ENCODE measurements around the gene SEC16A. TPM values are rescaled to one million over a fixed set of nuclear protein-coding genes. Genes with fewer than 3 reads are reported as not detected.

Gene SEC16A
- total RNA-seq, 2 donors from 2014 or later: 35.3 to 75.8 TPM

GRCh38 chr9:136448655-136449054 is 34.2 kb downstream of the SEC16A start:
- no peaks in the 10 kb centered on the region for H3K4me1 ChIP-seq
- 74 to 80% methylated on average over 3 of the region's 3 CpGs for WGBS, 2 donors

DNA sequence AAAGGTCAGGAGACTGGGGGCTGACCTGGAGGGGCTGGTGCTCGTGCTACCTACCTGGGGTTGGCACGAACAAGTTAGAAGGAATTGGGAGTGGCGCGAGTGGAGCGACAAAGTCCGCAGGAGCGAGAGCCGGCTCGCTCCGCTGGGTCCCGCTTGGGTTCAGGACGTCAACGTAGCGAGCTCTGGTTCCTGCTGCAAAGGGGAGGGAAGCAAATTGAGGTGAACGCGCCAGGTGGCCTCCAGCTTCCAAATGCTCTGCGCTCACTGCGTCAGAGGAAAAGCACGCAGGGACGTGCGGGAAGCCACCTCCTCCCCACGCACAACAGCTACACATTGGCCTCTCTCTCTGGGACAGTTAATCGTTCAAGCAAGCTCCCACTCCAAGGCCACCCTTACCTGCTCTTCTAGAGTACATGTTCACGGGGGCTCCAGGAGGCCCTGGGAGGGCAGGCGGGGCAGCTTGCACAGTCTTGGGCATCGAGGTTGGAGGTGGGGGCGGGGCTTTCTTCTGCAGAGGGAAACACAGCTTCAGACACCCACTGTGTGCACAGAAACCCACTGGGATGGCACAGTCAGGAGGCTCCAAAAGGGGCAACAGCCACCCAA is 35.6 kb downstream of the SEC16A start:
- ATAC-seq (no peak), DNase-seq (no peak)
- no peak for TF ChIP-seq POLR2A (IDR thresholded peaks at IDR 0.05)
- TF ChIP-seq, protein P1, sequence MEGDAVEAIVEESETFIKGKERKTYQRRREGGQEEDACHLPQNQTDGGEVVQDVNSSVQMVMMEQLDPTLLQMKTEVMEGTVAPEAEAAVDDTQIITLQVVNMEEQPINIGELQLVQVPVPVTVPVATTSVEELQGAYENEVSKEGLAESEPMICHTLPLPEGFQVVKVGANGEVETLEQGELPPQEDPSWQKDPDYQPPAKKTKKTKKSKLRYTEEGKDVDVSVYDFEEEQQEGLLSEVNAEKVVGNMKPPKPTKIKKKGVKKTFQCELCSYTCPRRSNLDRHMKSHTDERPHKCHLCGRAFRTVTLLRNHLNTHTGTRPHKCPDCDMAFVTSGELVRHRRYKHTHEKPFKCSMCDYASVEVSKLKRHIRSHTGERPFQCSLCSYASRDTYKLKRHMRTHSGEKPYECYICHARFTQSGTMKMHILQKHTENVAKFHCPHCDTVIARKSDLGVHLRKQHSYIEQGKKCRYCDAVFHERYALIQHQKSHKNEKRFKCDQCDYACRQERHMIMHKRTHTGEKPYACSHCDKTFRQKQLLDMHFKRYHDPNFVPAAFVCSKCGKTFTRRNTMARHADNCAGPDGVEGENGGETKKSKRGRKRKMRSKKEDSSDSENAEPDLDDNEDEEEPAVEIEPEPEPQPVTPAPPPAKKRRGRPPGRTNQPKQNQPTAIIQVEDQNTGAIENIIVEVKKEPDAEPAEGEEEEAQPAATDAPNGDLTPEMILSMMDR (IDR thresholded peaks at IDR 0.05): no peak
- no peaks in the 10 kb centered on the region for H3K4me1 ChIP-seq
- no peak overlapping the region for H3K4me3 ChIP-seq
- intact Hi-C loops (cut with DNase I): no loop called here
- H3K9me3 ChIP-seq: no peaks in the 10 kb centered on the region
- no peaks in the 10 kb centered on the region for H3K27me3 ChIP-seq
- peaks cover 14 to 52% of the 10 kb centered on the region in 2 donors for H3K36me3 ChIP-seq (replicated peaks in 1 of 2; ENCODE audit: insufficient read depth in 1 of 2, low read depth in 2 of 2)
- no peak overlapping the region for H3K27ac ChIP-seq
- WGBS, 2 donors: 89 to 91% methylated on average over 26 to 27 of the region's 27 CpGs

More at GRCh38 chr9:136448655-136449054, 34.2 kb downstream of the SEC16A start:
- Histone ChIP-seq H3K27me3 (no peaks in the 10 kb centered on the region), H3K36me3 (replicated peaks in 1 of 2; ENCODE audit: insufficient read depth in 1 of 2, low read depth in 2 of 2) (peaks cover 14 to 52% of the 10 kb centered on the region in 2 donors), H3K4me3 (no peak overlapping the region), H3K9me3 (no peaks in the 10 kb centered on the region), H3K27ac (no peak overlapping the region)
- ATAC-seq (no peak), DNase-seq (no peak)
- intact Hi-C loops (cut with DNase I): no loop called here
- no peak for TF ChIP-seq POLR2A (IDR thresholded peaks at IDR 0.05)
- TF ChIP-seq, protein P1 (IDR thresholded peaks at IDR 0.05): no peak

DNA sequence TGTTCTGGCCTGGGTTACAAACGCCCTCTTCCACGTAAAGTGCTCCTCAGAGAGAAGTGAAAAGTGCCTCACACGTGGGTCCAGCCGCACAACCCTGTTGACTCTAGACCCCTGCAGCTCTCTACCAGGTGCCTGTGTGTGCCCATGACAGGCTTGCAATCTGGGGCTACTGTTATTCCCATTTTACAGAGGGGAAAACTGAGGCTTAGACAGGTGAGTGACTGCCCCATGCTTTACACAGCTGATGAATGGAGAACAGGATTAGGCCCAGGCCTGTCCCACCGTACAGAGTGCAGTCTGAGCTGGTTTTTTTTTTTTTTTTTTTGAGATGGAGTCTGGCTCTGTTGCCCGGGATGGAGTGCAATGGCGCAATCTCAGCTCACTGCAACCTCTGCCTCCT is 37.0 kb downstream of the SEC16A start:
- ATAC-seq: no peak
- 86 to 97% methylated on average over 7 of the region's 7 CpGs for WGBS, 2 donors
- Histone ChIP-seq H3K4me1 (no peaks in the 10 kb centered on the region), H3K9me3 (no peaks in the 10 kb centered on the region), H3K27ac (no peak overlapping the region), H3K4me3 (no peak overlapping the region), H3K27me3 (no peaks in the 10 kb centered on the region), H3K36me3 (replicated peaks in 1 of 2; ENCODE audit: insufficient read depth in 1 of 2, low read depth in 2 of 2) (peaks cover 10 to 53% of the 10 kb centered on the region in 2 donors)
- TF ChIP-seq POLR2A (IDR thresholded peaks at IDR 0.05): no peak
- TF ChIP-seq, protein P1 (IDR thresholded peaks at IDR 0.05): no peak
- intact Hi-C loops (cut with DNase I): no loop called here
- DNase-seq: no peak

DNA sequence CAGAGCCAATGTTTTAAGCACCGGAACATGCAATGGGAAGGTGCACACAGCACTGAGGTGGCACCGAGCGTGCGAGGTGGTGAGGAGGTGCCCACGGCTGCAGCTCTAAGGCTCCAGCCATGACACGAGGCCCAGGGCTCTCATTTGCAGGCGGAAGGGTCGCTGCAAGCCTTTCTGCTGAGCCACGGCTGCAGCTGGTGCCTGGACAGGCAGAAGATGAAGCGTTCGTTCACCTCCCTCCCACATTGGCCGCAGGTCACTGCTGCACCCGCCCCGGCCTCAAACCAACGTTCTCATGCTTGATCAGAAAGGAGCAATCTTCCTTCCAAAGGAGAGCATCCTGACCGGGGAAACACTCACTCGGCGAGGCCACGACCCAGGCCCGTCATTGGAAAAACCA is 38.7 kb downstream of the SEC16A start:
- intact Hi-C loops (cut with DNase I): no loop called here
- Histone ChIP-seq H3K27ac (no peak overlapping the region), H3K36me3 (replicated peaks in 1 of 2; ENCODE audit: insufficient read depth in 1 of 2, low read depth in 2 of 2) (peaks cover 7 to 43% of the 10 kb centered on the region in 2 donors), H3K9me3 (no peaks in the 10 kb centered on the region), H3K4me3 (no peak overlapping the region), H3K4me1 (peaks cover 5% of the 10 kb centered on the region), H3K27me3 (no peaks in the 10 kb centered on the region)
- ATAC-seq: no peak
- TF ChIP-seq, protein P1 (IDR thresholded peaks at IDR 0.05): no peak
- no peak for TF ChIP-seq POLR2A (IDR thresholded peaks at IDR 0.05)
- DNase-seq: no peak
- WGBS, 2 donors: 90 to 95% methylated on average over 19 to 20 of the region's 20 CpGs

- peaks cover 7 to 43% of the 10 kb centered on the region in 2 donors for H3K36me3 ChIP-seq (replicated peaks in 1 of 2; ENCODE audit: insufficient read depth in 1 of 2, low read depth in 2 of 2)
- WGBS, 2 donors: 93 to 95% methylated on average over 7 of the region's 7 CpGs
- ATAC-seq: no peak
- no peak overlapping the region for H3K27ac ChIP-seq
- H3K4me1 ChIP-seq: peaks cover 6% of the 10 kb centered on the region
- intact Hi-C loops (cut with DNase I): no loop called here
- H3K27me3 ChIP-seq: no peaks in the 10 kb centered on the region
- no peak overlapping the region for H3K4me3 ChIP-seq
- TF ChIP-seq, protein P1 (IDR thresholded peaks at IDR 0.05): no peak
- no peak for TF ChIP-seq POLR2A (IDR thresholded peaks at IDR 0.05)
- no peak for DNase-seq
- no peaks in the 10 kb centered on the region for H3K9me3 ChIP-seq
Observed at GRCh38 chr9:136443687-136444086, 39.2 kb downstream of the SEC16A start.

Data from body of pancreas (tissue), 4 donors.